CD4-positive, alpha-beta memory T cell (primary cell): ENCODE measurements around the gene PSD2. TPM values are rescaled to one million over a fixed set of nuclear protein-coding genes. Genes with fewer than 3 reads are reported as not detected.

Source experiments
- CTCF ChIA-PET: fragments of 350-600 bp; sonication (Branson Sonifier 250); formaldehyde crosslinking; loops from one replicate; lab custom pipeline; 2021; ENCODE audit warnings: inconsistent platforms; ENCODE audit not compliant: partially characterized antibody; lab: Charles Lee
- POLR2A ChIA-PET: fragments of 350-600 bp; sonication (Branson Sonifier 250); formaldehyde crosslinking; loops from one replicate; lab custom pipeline; 2021; ENCODE audit not compliant: partially characterized antibody; lab: Charles Lee
- DNase-seq, 5 donors: peaks; one replicate each; pipeline versions ENCODE4 v3.0.0 to v3.0.0-alpha.2; 2020 to 2022; ENCODE audit warnings: mixed read lengths in 1 of 5
- H3K27ac ChIP-seq: one replicate; pipeline ENCODE4 v1.7.0; 2013; ENCODE audit warnings: low read depth, low read length
- H3K27me3 ChIP-seq: 2 replicates; pipeline ENCODE4 v1.7.0; 2013; ENCODE audit warnings: mild to moderate bottlenecking, low read length, moderate library complexity; ENCODE audit not compliant: insufficient read depth
- H3K36me3 ChIP-seq: 2 replicates; pipeline ENCODE4 v1.7.0; 2013; ENCODE audit warnings: mild to moderate bottlenecking, low read length, moderate library complexity; ENCODE audit not compliant: insufficient read depth
- H3K4me1 ChIP-seq: 2 replicates; pipeline ENCODE4 v1.7.0; 2013; ENCODE audit warnings: mild to moderate bottlenecking, low read length, moderate library complexity; ENCODE audit not compliant: insufficient read depth
- H3K4me3 ChIP-seq, 2 donors: one replicate each; pipeline ENCODE4 v1.7.0; 2013; ENCODE audit warnings: low read length in 2 of 2, mild to moderate bottlenecking in 1 of 2
- H3K9me3 ChIP-seq, 2 donors: one replicate each; pipeline ENCODE4 v1.7.0; 2013; ENCODE audit warnings: low read length in 2 of 2, control low read depth in 1 of 2; ENCODE audit not compliant: control insufficient read depth in 1 of 2
- H3K27ac Mint-ChIP-seq, 7 donors: one replicate each; pipeline ENCODE4 v1.8.0; 2020 to 2021; ENCODE audit warnings: mixed read lengths in 7 of 7, mild to moderate bottlenecking in 6 of 7, inconsistent platforms in 3 of 7, moderate library complexity in 3 of 7
- H3K27me3 Mint-ChIP-seq, 2 donors: one replicate each; pipeline ENCODE4 v1.8.0; 2020 to 2021; ENCODE audit warnings: mixed read lengths in 2 of 2
- H3K36me3 Mint-ChIP-seq, 2 donors: one replicate each; pipeline ENCODE4 v1.8.0; 2020 to 2021; ENCODE audit warnings: mixed read lengths in 2 of 2, inconsistent platforms in 1 of 2, mild to moderate bottlenecking in 1 of 2
- H3K4me1 Mint-ChIP-seq, 4 donors: one replicate each; pipeline ENCODE4 v1.8.0; 2020 to 2021; ENCODE audit warnings: mixed read lengths in 4 of 4, mild to moderate bottlenecking in 1 of 4
- H3K4me3 Mint-ChIP-seq, 8 donors: one replicate each; pipeline ENCODE4 v1.8.0; 2020 to 2021; ENCODE audit warnings: mixed read lengths in 8 of 8, mild to moderate bottlenecking in 7 of 8, moderate library complexity in 6 of 8, inconsistent platforms in 3 of 8
- H3K9me3 Mint-ChIP-seq, 8 donors: one replicate each; pipeline ENCODE4 v1.8.0; 2020 to 2021; ENCODE audit warnings: mixed read lengths in 8 of 8, mild to moderate bottlenecking in 5 of 8, inconsistent platforms in 3 of 8, moderate library complexity in 1 of 8
- intact Hi-C: fragments of 100-400 bp; cut with micrococcal nuclease; formaldehyde crosslinking; loops from one replicate; pipeline ENCODE4 v1.15.1; 2023
- polyA plus RNA-seq, 2 donors: library from polyadenylated mRNA; unstranded; fragments of 300-500 nt; fragmentation: Illumina TruSeq; gene quantifications; one replicate each; pipeline ENCODE4 v1.2.3, GENCODE V29; 2021
- total RNA-seq, 2 experiments: library from RNA; stranded (reverse); gene quantifications; one replicate each; pipeline ENCODE4 v1.2.3, GENCODE V29; 2021

Gene PSD2
- total and polyA plus RNA-seq, 4 experiments from 2014 or later: not detected

DNA sequence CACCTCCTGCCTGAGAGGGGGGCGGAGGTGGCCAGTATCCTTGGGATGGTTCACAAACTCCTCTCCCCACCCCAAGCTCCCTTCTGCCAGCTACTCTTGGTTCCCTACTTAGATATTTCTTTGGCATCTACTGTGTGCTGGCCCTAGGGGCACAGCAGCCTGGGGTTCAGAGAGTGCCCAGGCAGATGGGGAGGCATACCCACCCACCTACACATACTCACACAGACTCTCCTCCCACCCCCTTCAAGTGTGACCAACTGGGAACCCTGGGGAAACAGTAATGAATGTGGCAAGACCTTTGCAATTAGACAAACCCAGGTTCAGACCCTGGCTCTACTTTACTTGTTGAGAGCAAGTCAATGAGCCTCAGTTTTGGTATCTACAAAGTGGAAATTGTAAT, 44.4 kb upstream of the PSD2 start:
- no peak for DNase-seq
- Mint-ChIP-seq H3K27me3 (peaks cover 20 to 24% of the 10 kb centered on the region in 2 donors), H3K9me3 (no peaks in the 10 kb centered on the region), H3K36me3 (no peaks in the 10 kb centered on the region), H3K27ac (no peak overlapping the region), H3K4me3 (no peak overlapping the region), H3K4me1 (peaks cover 14 to 39% (median 23%) of the 10 kb centered on the region in 4 donors)
- Histone ChIP-seq H3K4me1 (peaks cover 31% of the 10 kb centered on the region), H3K9me3 (no peaks in the 10 kb centered on the region), H3K27me3 (peaks cover 15% of the 10 kb centered on the region), H3K27ac (no peak overlapping the region), H3K36me3 (no peaks in the 10 kb centered on the region), H3K4me3 (no peak overlapping the region)
- ChIA-PET CTCF (interaction anchor here (0.8 to 1.0 kb wide), 2 partner anchors 15 to 24 kb away, joined by 3 read pairs; no protein-coding TSS in a partner anchor), POLR2A (no interaction called here)
- intact Hi-C loops: no loop called here

DNA sequence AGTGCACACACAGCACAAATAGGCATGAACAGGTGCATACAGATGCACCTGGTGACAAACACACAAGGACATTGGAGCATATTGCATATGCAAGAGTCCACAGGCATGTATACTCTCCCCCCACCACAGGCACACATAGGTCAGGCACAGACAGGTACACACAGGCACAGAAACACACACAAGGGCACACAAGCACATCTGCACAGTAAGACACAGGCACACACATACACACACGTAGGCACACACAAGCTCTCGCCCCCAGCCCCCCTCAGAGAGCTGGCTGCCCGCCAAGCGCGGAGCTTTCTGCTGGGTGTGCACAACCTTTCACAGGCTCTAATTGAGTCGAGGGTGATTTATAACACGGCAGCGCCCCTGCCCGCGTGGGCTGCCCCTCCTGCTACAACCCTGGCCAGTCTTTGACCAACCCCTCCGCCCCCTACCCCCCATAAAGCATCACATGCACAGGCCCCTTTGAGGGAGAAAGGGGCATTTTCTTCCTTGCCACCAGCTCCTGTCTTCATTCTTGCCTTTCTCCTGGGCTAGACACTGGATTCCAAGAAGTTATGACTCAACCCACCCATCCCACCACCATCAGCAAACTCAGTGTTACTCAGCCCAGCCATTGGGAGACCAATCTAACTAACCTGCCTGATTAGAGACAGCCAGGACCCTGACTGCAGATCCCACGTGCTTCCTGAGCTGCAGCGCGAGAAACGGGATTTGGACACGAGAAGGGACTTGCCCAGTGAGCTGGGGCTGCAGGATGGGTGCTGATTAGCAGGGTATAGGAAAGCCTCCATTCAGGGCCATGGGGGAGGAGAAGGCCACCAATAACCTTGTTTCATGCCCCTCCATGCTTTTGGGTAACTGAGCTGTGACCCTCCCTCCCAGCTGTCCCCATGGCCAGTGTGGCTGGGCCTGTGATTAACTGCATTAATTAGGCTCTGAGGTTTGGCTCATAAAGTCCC, 42.8 kb upstream of the PSD2 start:
- no peaks in the 10 kb centered on the region for H3K9me3 Mint-ChIP-seq
- intact Hi-C loops: no loop called here
- POLR2A ChIA-PET: no interaction called here
- H3K4me1 ChIP-seq: peaks cover 20% of the 10 kb centered on the region
- H3K4me3 Mint-ChIP-seq: no peak overlapping the region
- DNase-seq: no peak
- H3K27me3 ChIP-seq: peaks cover 24% of the 10 kb centered on the region
- H3K27ac Mint-ChIP-seq: peak overlapping the region in 1 of 7 donors; percentile 10
- H3K4me1 Mint-ChIP-seq: peaks cover 11 to 34% (median 19%) of the 10 kb centered on the region in 4 donors
- no peaks in the 10 kb centered on the region for H3K9me3 ChIP-seq
- peaks cover 24 to 30% of the 10 kb centered on the region in 2 donors for H3K27me3 Mint-ChIP-seq
- CTCF ChIA-PET: interaction anchor here (0.6 to 2.8 kb wide), 4 partner anchors 13 to 558 kb away, joined by 3 to 14 read pairs (median 3); no protein-coding TSS in a partner anchor
- H3K36me3 ChIP-seq: no peaks in the 10 kb centered on the region
- no peaks in the 10 kb centered on the region for H3K36me3 Mint-ChIP-seq
- no peak overlapping the region for H3K4me3 ChIP-seq
- H3K27ac ChIP-seq: no peak overlapping the region

DNA sequence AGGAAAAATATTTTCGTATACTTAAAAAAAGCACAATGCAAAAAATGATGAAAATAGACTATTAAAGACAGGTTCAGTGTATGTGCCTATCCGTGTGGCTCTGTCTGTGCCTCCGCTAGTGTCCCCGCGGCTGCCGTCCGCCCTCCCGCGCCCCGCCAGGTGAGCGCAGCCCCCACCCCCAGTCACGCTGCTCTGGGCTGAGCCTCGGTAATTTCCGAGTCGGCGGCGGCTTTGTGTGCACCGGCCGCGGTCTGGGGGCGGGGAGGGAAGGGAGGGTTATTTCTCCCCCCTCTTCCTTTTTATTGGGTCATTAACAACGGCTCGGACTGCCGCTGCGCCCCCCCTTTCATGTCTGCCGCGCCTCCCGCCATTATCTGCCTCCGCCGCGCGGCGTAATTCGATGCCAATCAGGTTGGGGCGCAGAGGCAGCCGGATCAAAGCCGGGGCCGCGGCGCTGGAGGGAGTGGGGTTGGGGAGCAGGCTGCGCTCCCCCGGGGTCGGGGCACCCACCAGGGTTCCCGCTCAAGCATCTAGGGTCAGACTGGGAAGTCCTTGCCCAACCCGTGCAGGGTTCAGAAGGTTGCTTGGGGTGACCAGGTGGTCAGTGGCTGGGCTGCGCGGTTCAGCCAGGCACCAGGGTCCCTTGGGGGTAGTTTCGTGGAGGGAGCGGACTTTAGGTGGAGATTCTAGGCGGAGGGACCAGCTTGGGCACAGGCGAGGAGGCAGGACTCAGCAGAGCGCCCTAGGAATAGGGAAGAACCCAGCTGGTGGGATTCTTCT, 39.5 kb upstream of the PSD2 start:
- no peak overlapping the region for H3K27ac ChIP-seq
- ChIA-PET POLR2A (no interaction called here), CTCF (interaction anchor here (0.6 kb wide), 1 partner anchor 621 kb away, joined by 3 read pairs; no protein-coding TSS in a partner anchor)
- intact Hi-C loops: no loop called here
- H3K27ac Mint-ChIP-seq: no peak overlapping the region
- H3K9me3 ChIP-seq: no peaks in the 10 kb centered on the region
- DNase-seq: no peak
- H3K36me3 ChIP-seq: no peaks in the 10 kb centered on the region
- no peaks in the 10 kb centered on the region for H3K36me3 Mint-ChIP-seq
- H3K9me3 Mint-ChIP-seq: no peaks in the 10 kb centered on the region
- H3K4me1 ChIP-seq: peaks cover 13% of the 10 kb centered on the region
- peak overlapping the region in 4 of 8 donors; percentile 21 to 76 (median 48) for H3K4me3 Mint-ChIP-seq
- H3K4me3 ChIP-seq: no peak overlapping the region
- H3K4me1 Mint-ChIP-seq: peaks cover 6 to 24% (median 7%) of the 10 kb centered on the region in 4 donors
- H3K27me3 Mint-ChIP-seq: peaks cover 15 to 32% of the 10 kb centered on the region in 2 donors
- peaks cover 24% of the 10 kb centered on the region for H3K27me3 ChIP-seq

DNA sequence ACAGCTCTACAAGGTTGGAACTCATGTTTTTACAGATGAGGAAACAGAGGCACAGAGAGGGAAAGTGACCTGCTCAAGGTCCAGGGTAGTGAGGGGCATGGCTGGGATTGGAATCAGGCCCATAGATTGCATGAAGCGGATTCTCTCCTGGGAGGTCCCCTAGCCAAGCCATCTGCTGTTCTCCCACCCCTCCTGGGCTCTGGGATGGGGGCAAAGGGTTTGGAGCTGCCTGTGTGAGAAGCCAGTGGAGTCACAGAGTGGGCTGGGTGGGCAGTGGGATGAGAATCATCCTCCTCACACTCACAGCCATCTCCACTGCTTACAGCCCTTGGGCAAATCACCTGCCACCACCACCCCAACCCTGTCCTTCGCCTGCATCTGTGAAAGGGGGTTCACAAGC, 38.6 kb upstream of the PSD2 start:
- H3K27ac Mint-ChIP-seq: no peak overlapping the region
- H3K27me3 Mint-ChIP-seq: peaks cover 15 to 36% of the 10 kb centered on the region in 2 donors

GRCh38 chr5:139757727-139758509, 37.7 kb upstream of the PSD2 start:
- H3K27me3 ChIP-seq: peaks cover 24% of the 10 kb centered on the region
- no peak overlapping the region for H3K4me3 Mint-ChIP-seq
- no peak overlapping the region for H3K27ac ChIP-seq
- peaks cover 6 to 24% (median 7%) of the 10 kb centered on the region in 4 donors for H3K4me1 Mint-ChIP-seq
- H3K27me3 Mint-ChIP-seq: peaks cover 17 to 37% of the 10 kb centered on the region in 2 donors
- no peaks in the 10 kb centered on the region for H3K9me3 Mint-ChIP-seq
- intact Hi-C loops: no loop called here
- no peaks in the 10 kb centered on the region for H3K36me3 Mint-ChIP-seq
- H3K4me1 ChIP-seq: peaks cover 13% of the 10 kb centered on the region
- H3K36me3 ChIP-seq: no peaks in the 10 kb centered on the region
- ChIA-PET CTCF (interaction anchor here (1.0 kb wide), 1 partner anchor 184 kb away, joined by 3 read pairs; no protein-coding TSS in a partner anchor), POLR2A (no interaction called here)
- no peaks in the 10 kb centered on the region for H3K9me3 ChIP-seq
- no peak for DNase-seq
- H3K4me3 ChIP-seq: no peak overlapping the region
- no peak overlapping the region for H3K27ac Mint-ChIP-seq

More for the DNA sequence above, 38.6 kb upstream of the PSD2 start:
- H3K4me3 Mint-ChIP-seq: no peak overlapping the region
- CTCF ChIA-PET: interaction anchor here (0.6 kb wide), 1 partner anchor 622 kb away, joined by 3 read pairs; no protein-coding TSS in a partner anchor
- peaks cover 6 to 24% (median 7%) of the 10 kb centered on the region in 4 donors for H3K4me1 Mint-ChIP-seq
- POLR2A ChIA-PET: no interaction called here
- intact Hi-C loops: no loop called here
- H3K9me3 Mint-ChIP-seq: no peaks in the 10 kb centered on the region
- no peaks in the 10 kb centered on the region for H3K36me3 Mint-ChIP-seq
- no peaks in the 10 kb centered on the region for H3K9me3 ChIP-seq
- H3K4me3 ChIP-seq: no peak overlapping the region
- DNase-seq: no peak
- H3K4me1 ChIP-seq: peaks cover 13% of the 10 kb centered on the region
- H3K36me3 ChIP-seq: no peaks in the 10 kb centered on the region
- H3K27ac ChIP-seq: no peak overlapping the region
- peaks cover 24% of the 10 kb centered on the region for H3K27me3 ChIP-seq

GRCh38 chr5:139758510-139759075, 37.0 kb upstream of the PSD2 start:
- intact Hi-C loops: no loop called here
- H3K4me1 ChIP-seq: peaks cover 13% of the 10 kb centered on the region
- H3K27ac Mint-ChIP-seq: no peak overlapping the region

More at GRCh38 chr5:139758510-139759075, 37.0 kb upstream of the PSD2 start:
- DNase-seq: peak in 1 of 5 donors; percentile 9
- H3K36me3 Mint-ChIP-seq: no peaks in the 10 kb centered on the region
- POLR2A ChIA-PET: interaction anchor here (0.6 kb wide), 1 partner anchor 133 kb away, joined by 3 read pairs; no protein-coding TSS in a partner anchor
- H3K4me3 Mint-ChIP-seq: no peak overlapping the region
- no peaks in the 10 kb centered on the region for H3K9me3 Mint-ChIP-seq
- CTCF ChIA-PET: interaction anchor here (1.0 kb wide), 1 partner anchor 185 kb away, joined by 3 read pairs; no protein-coding TSS in a partner anchor
- Histone ChIP-seq H3K4me3 (no peak overlapping the region), H3K36me3 (no peaks in the 10 kb centered on the region), H3K27ac (no peak overlapping the region), H3K27me3 (peaks cover 25% of the 10 kb centered on the region), H3K9me3 (no peaks in the 10 kb centered on the region)
- peaks cover 20 to 41% of the 10 kb centered on the region in 2 donors for H3K27me3 Mint-ChIP-seq
- peaks cover 6 to 24% (median 7%) of the 10 kb centered on the region in 4 donors for H3K4me1 Mint-ChIP-seq
